GM23338 (cell line): ENCODE measurements around the gene EGFL6.
"Not testable (repeated sequence)": the region's sequence is repeated elsewhere in the genome, so short reads cannot be mapped to it uniquely, and the experiment has no call there.

Experiments
- EZH2phosphoT487 ChIP-seq: fragments of 200-600 bp; sonication (generic); IDR thresholded peaks from one replicate; pipeline ENCODE4 v1.8.1; 2018; ENCODE audit warnings: antibody characterized with exemption; ENCODE audit not compliant: unreplicated experiment
- JUNB ChIP-seq: IDR thresholded peaks from one replicate; pipeline ENCODE4 v1.6.1; 2016; ENCODE audit warnings: antibody characterized with exemption; ENCODE audit not compliant: unreplicated experiment
- TF ChIP-seq, protein P1 (sequence below), 2 experiments: fragments of 200-600 bp in 1 of 2; sonication (generic) in 1 of 2; conservative IDR thresholded peaks; 2 replicates each; pipeline versions ENCODE4 v1.5.1 to v1.6.1; 2016 to 2017; ENCODE audit warnings: antibody characterized with exemption in 2 of 2, low read depth in 2 of 2, mild to moderate bottlenecking in 2 of 2, moderate library complexity in 1 of 2

- TF ChIP-seq, protein P1, sequence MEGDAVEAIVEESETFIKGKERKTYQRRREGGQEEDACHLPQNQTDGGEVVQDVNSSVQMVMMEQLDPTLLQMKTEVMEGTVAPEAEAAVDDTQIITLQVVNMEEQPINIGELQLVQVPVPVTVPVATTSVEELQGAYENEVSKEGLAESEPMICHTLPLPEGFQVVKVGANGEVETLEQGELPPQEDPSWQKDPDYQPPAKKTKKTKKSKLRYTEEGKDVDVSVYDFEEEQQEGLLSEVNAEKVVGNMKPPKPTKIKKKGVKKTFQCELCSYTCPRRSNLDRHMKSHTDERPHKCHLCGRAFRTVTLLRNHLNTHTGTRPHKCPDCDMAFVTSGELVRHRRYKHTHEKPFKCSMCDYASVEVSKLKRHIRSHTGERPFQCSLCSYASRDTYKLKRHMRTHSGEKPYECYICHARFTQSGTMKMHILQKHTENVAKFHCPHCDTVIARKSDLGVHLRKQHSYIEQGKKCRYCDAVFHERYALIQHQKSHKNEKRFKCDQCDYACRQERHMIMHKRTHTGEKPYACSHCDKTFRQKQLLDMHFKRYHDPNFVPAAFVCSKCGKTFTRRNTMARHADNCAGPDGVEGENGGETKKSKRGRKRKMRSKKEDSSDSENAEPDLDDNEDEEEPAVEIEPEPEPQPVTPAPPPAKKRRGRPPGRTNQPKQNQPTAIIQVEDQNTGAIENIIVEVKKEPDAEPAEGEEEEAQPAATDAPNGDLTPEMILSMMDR (conservative IDR thresholded peaks at IDR 0.05; ENCODE audit: low read depth in 2 of 2), result not testable (repeated sequence)
- TF ChIP-seq JUNB, EZH2phosphoT487: not testable (repeated sequence)
Observed at GRCh38 chrX:13679700-13680099, 110.3 kb downstream of the EGFL6 start.
